GM12874 (cell line): Measurements from ENCODE around the gene RYR3.

Source experiments
- TF ChIP-seq, protein P1 (sequence below): IDR thresholded peaks from 2 replicates; pipeline ENCODE4 v1.5.1; 2011; ENCODE audit warnings: low read depth, mild to moderate bottlenecking, control low read depth, low read length, moderate library complexity; ENCODE audit not compliant: insufficient read depth

The RYR3 gene

DNA sequence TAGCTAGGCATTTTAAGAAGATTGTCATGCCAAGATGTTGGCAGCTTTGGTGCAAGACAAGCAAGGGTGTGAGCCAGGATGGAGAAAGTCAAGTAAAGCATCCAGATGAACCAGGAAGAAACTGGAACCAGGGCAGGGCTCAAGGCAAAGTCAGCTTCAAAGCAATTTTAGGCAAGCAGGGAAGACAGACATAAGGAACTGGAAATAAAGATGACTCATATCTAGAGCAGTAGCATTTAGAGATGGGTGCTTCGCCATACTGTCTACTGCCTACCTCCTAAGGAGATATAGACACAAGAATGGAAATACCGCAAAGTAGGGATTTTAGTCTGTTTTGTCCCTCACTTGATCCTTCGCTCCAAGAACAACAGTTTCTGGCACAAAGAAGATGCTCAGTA lies 59.9 kb downstream of the RYR3 start:
- TF ChIP-seq, protein P1, sequence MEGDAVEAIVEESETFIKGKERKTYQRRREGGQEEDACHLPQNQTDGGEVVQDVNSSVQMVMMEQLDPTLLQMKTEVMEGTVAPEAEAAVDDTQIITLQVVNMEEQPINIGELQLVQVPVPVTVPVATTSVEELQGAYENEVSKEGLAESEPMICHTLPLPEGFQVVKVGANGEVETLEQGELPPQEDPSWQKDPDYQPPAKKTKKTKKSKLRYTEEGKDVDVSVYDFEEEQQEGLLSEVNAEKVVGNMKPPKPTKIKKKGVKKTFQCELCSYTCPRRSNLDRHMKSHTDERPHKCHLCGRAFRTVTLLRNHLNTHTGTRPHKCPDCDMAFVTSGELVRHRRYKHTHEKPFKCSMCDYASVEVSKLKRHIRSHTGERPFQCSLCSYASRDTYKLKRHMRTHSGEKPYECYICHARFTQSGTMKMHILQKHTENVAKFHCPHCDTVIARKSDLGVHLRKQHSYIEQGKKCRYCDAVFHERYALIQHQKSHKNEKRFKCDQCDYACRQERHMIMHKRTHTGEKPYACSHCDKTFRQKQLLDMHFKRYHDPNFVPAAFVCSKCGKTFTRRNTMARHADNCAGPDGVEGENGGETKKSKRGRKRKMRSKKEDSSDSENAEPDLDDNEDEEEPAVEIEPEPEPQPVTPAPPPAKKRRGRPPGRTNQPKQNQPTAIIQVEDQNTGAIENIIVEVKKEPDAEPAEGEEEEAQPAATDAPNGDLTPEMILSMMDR, result no peak

DNA sequence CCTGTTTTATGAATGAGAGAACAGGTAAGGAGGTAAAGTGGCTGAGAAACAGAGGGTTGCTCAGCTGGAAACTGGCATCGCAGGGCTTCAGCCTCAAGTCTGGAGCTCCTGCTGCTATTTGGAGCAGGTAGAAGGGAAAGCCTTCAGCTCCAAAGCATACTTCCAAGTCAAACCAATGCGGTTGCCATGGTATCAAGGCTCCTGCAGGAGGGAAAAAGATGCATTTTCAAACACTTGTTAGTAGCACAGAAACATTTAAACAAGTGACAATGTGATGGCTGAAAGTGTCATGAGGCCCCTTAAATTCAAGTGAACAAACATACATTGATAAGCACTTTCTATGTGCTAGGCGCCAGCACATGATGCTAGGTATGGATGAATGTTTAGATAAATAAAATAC lies 60.4 kb downstream of the RYR3 start:
- TF ChIP-seq, protein P1, result no peak

- TF ChIP-seq, protein P1, result no peak
Observed at GRCh38 chr15:33374226-33374914, 63.6 kb downstream of the RYR3 start.

DNA sequence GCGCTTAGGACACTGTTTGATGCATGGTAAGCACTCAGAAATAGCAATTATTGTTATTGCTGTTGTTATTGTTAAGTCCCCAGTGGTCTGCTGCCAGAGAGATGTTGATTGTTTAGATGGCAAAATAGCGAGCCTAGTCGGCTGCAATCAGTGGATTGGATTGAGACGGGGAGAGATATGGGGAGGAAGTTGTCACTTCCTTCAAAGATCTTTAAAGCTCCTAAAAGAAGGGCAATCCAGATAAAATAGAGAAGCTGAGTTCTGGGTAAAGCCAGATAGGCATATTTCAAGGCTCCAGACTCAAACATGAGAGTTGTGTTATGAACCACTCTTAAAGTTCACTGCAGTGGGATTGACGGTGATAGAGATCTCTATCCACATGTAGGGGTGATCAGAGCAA lies 64.5 kb downstream of the RYR3 start:
- TF ChIP-seq, protein P1, result no peak

DNA sequence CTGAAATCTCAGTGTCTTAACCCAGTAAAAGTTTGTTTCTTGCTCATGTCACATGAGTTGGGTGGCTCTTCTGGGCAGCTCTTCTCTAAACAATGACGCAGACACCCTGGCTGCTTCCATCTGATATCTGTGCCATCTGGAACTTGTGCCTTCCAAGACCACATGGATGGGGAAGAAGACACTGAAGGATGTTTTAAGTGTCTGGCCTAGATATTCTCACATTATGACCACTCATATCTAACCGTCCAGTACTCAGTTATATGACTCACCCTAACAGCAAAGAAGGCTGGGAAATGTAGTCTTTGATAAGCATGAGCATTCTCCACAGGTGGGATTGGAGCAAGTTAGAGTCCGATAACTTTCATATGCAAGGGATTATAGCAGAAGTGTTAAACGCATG lies 66.4 kb downstream of the RYR3 start:
- TF ChIP-seq, protein P1, result no peak

- TF ChIP-seq, protein P1, result no peak
Observed at GRCh38 chr15:33378866-33379480, 68.2 kb downstream of the RYR3 start.

GRCh38 chr15:33380406-33380805 lies 69.6 kb downstream of the RYR3 start:
- TF ChIP-seq, protein P1, result no peak
